Large intestine (tissue), 3 donors: ENCODE data around the gene WDR91. TPM values are rescaled to one million over a fixed set of nuclear protein-coding genes. Genes with fewer than 3 reads are reported as not detected.

Source experiments
- DNase-seq, 2 donors: peaks; one replicate each; pipeline versions ENCODE4 v3.0.0 to v3.0.0-alpha.2; 2013
- H3K27ac ChIP-seq: one replicate; pipeline ENCODE4 v1.5.1; 2013; ENCODE audit warnings: low read length
- H3K27me3 ChIP-seq: 2 replicates; pipeline ENCODE4 v1.6.1; 2013; ENCODE audit warnings: low read length; ENCODE audit not compliant: control insufficient read depth, insufficient read depth
- H3K36me3 ChIP-seq: 2 replicates; pipeline ENCODE4 v1.6.1; 2013; ENCODE audit warnings: low read length; ENCODE audit not compliant: control insufficient read depth, insufficient read depth
- H3K4me1 ChIP-seq: one replicate; pipeline ENCODE4 v1.6.1; 2013; ENCODE audit warnings: low read length; ENCODE audit not compliant: control insufficient read depth, insufficient read depth
- H3K4me3 ChIP-seq: one replicate; pipeline ENCODE4 v1.5.1; 2013; ENCODE audit warnings: low read length
- H3K9me3 ChIP-seq: one replicate; pipeline ENCODE4 v1.6.1; 2013; ENCODE audit warnings: mild to moderate bottlenecking, low read depth, low read length, moderate library complexity; ENCODE audit not compliant: control insufficient read depth
- WGBS: methylation state at CpG from one replicate; pipeline ENCODE4 v1.1.5; 2013; ENCODE audit warnings: low lambda C conversion rate; ENCODE audit not compliant: insufficient coverage; 5-methylcytosine and 5-hydroxymethylcytosine counted together
- polyA plus RNA-seq: library from polyadenylated mRNA; unstranded; fragments of 120-200 nt; gene quantifications from one replicate; pipeline ENCODE4 v1.2.1, GENCODE V29; 2013

The WDR91 gene
- polyA plus RNA-seq, 1 donor = 5.7 TPM

DNA sequence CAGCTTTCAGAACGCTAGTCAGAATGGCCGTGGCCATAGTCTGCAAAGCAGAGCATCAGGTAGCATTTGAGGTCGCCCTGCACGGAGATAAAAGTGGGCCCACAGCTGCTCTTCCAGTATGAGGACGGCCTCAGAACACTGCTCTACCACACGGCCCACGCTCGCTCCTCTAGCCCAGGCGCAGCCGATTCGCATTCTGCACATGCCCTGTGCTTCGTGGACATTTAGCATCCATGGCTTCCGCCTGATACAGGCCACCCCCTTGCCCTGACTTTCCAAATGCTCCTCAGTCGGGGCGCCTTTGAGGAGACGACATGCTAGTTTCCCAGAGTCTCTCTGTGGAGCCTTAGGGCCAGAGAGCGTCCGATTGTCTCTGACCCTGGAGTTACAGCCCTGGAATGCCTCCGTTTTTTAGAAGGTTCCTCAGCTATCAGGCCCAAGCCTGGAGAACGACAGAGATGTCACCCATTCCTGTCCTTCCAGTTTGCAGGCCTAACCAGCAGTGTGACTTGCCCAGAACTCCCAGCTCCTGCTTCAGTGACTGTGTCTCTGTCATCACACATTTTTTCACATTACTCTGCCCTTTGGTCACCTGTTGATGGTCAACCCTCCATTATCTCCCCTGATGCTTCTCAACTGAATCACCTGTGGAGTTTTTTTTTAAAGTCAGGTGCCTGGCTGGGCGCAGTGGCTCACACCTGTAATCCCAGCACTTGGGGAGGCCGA is 36.6 kb upstream of the WDR91 start:
- no peak for DNase-seq
- H3K27me3 ChIP-seq = peaks cover 8% of the 10 kb centered on the region
- peaks cover 6% of the 10 kb centered on the region for H3K9me3 ChIP-seq
- no peaks in the 10 kb centered on the region for H3K4me1 ChIP-seq
- H3K27ac ChIP-seq = no peak overlapping the region
- no peak overlapping the region for H3K4me3 ChIP-seq
- WGBS = 88% methylated on average over 4 of the region's 22 CpGs
- no peaks in the 10 kb centered on the region for H3K36me3 ChIP-seq

- no CpG with 5 or more reads among the region's 43 CpGs for WGBS
- no peak for DNase-seq
- Histone ChIP-seq H3K36me3 (no peaks in the 10 kb centered on the region), H3K27me3 (peaks cover 18% of the 10 kb centered on the region), H3K4me3 (no peak overlapping the region), H3K9me3 (peaks cover 6% of the 10 kb centered on the region), H3K4me1 (no peaks in the 10 kb centered on the region), H3K27ac (no peak overlapping the region)
Measured at GRCh38 chr7:135246191-135246825, 35.0 kb upstream of the WDR91 start.

DNA sequence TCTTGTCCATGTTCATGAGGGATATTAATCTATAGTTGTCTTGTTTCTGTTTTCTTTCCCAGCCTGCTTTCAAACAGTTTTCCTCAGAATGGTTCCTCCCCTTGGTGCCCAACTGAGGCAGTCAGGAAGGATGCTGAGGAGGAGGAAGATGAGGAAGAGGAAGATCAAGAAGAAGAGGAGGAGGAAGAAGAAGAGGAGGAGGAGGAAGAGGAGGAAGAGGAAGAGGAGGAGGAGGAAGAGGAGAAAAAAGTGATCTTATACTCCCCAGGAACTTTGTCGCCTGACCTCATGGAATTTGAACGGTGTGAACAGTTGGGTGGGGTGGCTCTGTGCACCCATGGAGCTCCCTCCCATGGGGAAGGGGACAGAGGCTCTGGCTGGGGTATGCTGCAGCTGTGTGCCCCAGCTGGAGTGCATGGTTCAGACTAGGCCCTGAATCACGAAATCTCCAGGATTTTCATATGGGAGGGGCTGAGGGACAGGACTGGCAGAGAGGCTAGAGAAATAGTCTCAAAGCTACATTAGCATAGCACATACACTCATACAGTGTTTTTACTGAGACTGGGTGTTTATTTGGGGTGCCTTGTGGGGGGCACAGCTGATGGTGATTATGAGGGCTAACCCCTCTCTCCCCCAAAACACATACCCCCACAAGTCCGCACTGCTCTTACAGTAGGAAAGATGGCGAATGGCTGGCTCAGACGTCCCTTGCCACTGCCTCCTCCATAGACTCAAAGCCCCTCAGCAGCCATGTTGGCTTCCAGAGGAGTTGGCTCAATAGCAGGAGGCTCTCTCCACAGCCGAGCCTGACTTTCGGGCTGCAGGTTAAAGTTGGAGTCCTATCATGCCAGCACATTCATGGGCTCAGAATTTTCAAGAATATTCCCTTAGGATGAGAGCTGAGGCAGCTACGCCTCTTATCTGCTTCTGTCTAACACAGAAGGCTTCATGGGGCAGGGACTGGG is 34.2 kb upstream of the WDR91 start:
- Histone ChIP-seq H3K9me3 (peaks cover 6% of the 10 kb centered on the region), H3K27ac (no peak overlapping the region), H3K27me3 (peaks cover 19% of the 10 kb centered on the region), H3K4me3 (no peak overlapping the region), H3K4me1 (no peaks in the 10 kb centered on the region), H3K36me3 (no peaks in the 10 kb centered on the region)
- no peak for DNase-seq
- no CpG with 5 or more reads among the region's 9 CpGs for WGBS

- 70% methylated on average over 1 of the region's 5 CpGs for WGBS
- no peaks in the 10 kb centered on the region for H3K4me1 ChIP-seq
- H3K4me3 ChIP-seq = no peak overlapping the region
- no peak for DNase-seq
- H3K9me3 ChIP-seq = peaks cover 9% of the 10 kb centered on the region
- H3K36me3 ChIP-seq = no peaks in the 10 kb centered on the region
- peaks cover 23% of the 10 kb centered on the region for H3K27me3 ChIP-seq
- H3K27ac ChIP-seq = no peak overlapping the region
Measured at GRCh38 chr7:135242096-135242684, 30.9 kb upstream of the WDR91 start.

GRCh38 chr7:135240441-135240840 is 29.1 kb upstream of the WDR91 start:
- Histone ChIP-seq H3K27ac (no peak overlapping the region), H3K27me3 (peaks cover 23% of the 10 kb centered on the region), H3K4me3 (no peak overlapping the region), H3K36me3 (no peaks in the 10 kb centered on the region), H3K9me3 (peaks cover 3% of the 10 kb centered on the region), H3K4me1 (no peaks in the 10 kb centered on the region)
- no peak for DNase-seq
- WGBS = no CpG with 5 or more reads among the region's 9 CpGs

DNA sequence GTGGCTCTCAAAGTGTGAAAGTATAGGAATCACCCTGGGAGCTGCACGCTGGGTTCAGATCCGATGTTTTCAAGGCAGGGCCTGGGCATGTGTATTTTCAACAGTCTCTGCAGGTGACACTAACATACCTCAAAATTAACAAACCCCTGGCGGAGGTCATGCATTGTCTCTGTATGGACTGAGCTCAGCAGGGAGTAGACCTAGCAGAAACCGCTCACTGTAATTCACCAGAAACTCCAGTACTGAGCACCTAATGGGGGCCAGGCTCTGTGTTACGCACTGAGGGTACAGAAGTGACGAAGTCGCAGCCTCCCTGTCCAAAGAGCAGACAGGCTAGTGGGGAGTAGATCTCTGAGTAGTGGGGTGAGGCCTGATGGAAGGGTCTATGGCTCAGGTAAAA is 27.9 kb upstream of the WDR91 start:
- H3K4me1 ChIP-seq = no peaks in the 10 kb centered on the region
- no peaks in the 10 kb centered on the region for H3K36me3 ChIP-seq
- H3K4me3 ChIP-seq = no peak overlapping the region
- no peak for DNase-seq
- no peak overlapping the region for H3K27ac ChIP-seq
- H3K9me3 ChIP-seq = peaks cover 3% of the 10 kb centered on the region
- peaks cover 22% of the 10 kb centered on the region for H3K27me3 ChIP-seq
- WGBS = no CpG with 5 or more reads among the region's 7 CpGs

GRCh38 chr7:135238112-135238744 is 26.9 kb upstream of the WDR91 start:
- no CpG with 5 or more reads among the region's 11 CpGs for WGBS
- DNase-seq = no peak
- H3K4me3 ChIP-seq = no peak overlapping the region

GRCh38 chr7:135236727-135237126 is 25.4 kb upstream of the WDR91 start:
- Histone ChIP-seq H3K27ac (no peak overlapping the region), H3K4me3 (no peak overlapping the region), H3K36me3 (no peaks in the 10 kb centered on the region), H3K9me3 (peaks cover 7% of the 10 kb centered on the region), H3K4me1 (no peaks in the 10 kb centered on the region), H3K27me3 (peaks cover 8% of the 10 kb centered on the region)
- DNase-seq = no peak
- 83% methylated on average over 1 of the region's 2 CpGs for WGBS

More at GRCh38 chr7:135238112-135238744, 26.9 kb upstream of the WDR91 start:
- H3K27me3 ChIP-seq = peaks cover 17% of the 10 kb centered on the region
- no peaks in the 10 kb centered on the region for H3K4me1 ChIP-seq
- H3K9me3 ChIP-seq = peaks cover 7% of the 10 kb centered on the region
- H3K36me3 ChIP-seq = no peaks in the 10 kb centered on the region
- no peak overlapping the region for H3K27ac ChIP-seq

DNA sequence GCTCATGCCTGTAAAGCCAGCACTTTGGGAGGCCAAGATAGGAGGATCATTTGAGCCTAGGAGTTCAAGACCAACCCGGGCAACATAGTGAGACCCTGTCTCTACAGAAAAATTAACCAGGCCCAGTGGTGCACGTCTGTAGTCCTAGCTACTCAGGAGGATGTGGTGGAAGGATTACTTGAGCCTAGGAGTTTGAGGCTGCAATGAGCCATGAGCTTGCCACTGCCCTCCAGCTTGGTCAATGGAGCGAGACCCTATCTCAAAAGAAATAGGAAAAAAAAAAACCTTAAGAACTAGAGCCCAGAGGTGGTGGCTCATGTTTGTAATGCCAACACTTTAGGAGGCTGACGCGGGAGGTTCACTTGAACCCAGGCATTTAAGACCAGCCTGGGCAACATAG is 24.5 kb upstream of the WDR91 start:
- Histone ChIP-seq H3K4me3 (no peak overlapping the region), H3K4me1 (no peaks in the 10 kb centered on the region), H3K9me3 (peaks cover 7% of the 10 kb centered on the region), H3K36me3 (no peaks in the 10 kb centered on the region), H3K27me3 (peaks cover 5% of the 10 kb centered on the region), H3K27ac (no peak overlapping the region)
- no peak for DNase-seq
- no CpG with 5 or more reads among the region's 5 CpGs for WGBS
